Measurements from ENCODE around the gene SMYD3. TPM values are rescaled to one million over a fixed set of nuclear protein-coding genes. Genes with fewer than 3 reads are reported as not detected.

SMYD3 gene
- total and polyA plus RNA-seq, 9 of the 15 experiments (the other 6 are each of a cell fraction or from before 2014, with no cell fraction given): 128 to 440 (median 197) TPM

DNA sequence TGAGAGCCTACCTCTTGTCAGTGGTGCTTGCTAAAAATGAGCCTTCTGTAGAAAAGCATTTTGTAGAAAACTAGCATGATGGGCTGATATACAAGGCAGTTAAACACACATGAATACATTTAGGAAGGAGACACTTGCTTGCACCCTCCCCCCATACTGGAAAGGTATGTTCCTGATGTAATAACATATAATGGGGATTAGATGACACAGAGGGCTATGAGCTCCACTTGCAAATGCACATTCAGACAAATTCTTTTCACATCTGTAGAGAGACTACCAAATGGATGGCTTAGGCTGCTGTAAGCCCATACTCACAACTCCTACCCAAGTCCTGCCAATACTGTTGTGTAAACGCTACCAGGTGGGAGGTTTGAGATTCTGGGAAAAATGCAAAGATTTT is 634.0 kb downstream of the SMYD3 start:
- no TSS peak for BruUV-seq (replicated peaks)
- in situ Hi-C loops (cut with MboI): no loop called here
- H4K20me1 ChIP-seq (replicated peaks; ENCODE audit: control insufficient read depth, insufficient read depth, low read length): no peaks in the 10 kb centered on the region
- peaks cover 10 to 21% of the 10 kb centered on the region in 2 experiments; a peak in 4 of 5 replicates for H3K4me1 ChIP-seq (replicated peaks in 1 of 2; ENCODE audit: control insufficient read depth in 2 of 2, insufficient read depth in 2 of 2, low read length in 2 of 2)
- 88% methylated on average over 1 of the region's 1 CpG for WGBS (ENCODE audit: insufficient coverage, low coverage, missing lambda C conversion rate)
- H3K27ac ChIP-seq (ENCODE audit: extremely low read depth, low read depth, low read length): no peak overlapping the region
- peaks cover 29% of the 10 kb centered on the region; the same call in 2 of the 3 replicates for H3K79me2 ChIP-seq (ENCODE audit: control insufficient read depth, insufficient read depth, low read length)
- H3K9me3 ChIP-seq (replicated peaks; ENCODE audit: control insufficient read depth, insufficient read depth, low read depth, low read length): no peaks in the 10 kb centered on the region
- H3K9me1 ChIP-seq (ENCODE audit: control insufficient read depth, insufficient read depth, low read length): no peaks in the 10 kb centered on the region
- H3K9ac ChIP-seq (ENCODE audit: insufficient read depth in 1 of 2, low read depth in 2 of 2, low read length in 2 of 2): no peak overlapping the region
- H3K4me3 ChIP-seq: no peak overlapping the region
- no peaks in the 10 kb centered on the region for H3K27me3 ChIP-seq (ENCODE audit: control insufficient read depth in 2 of 2, insufficient read depth in 2 of 2, low read length in 2 of 2)
- CTCF ChIA-PET (ENCODE audit: low intra/inter-chr PET ratio): no interaction called here
- intact Hi-C loops (cut with micrococcal nuclease): no loop called here
- H3K4me2 ChIP-seq (ENCODE audit: insufficient read depth, low read length): no peak overlapping the region
- DNase-seq (ENCODE audit: extremely low read depth in 1 of 4, low spot score in 3 of 4): no peak
- no peak for ATAC-seq
- no peak for FAIRE-seq
- POLR2A ChIA-PET: interaction anchor here (1.3 kb wide), 1 partner anchor 9 kb away, joined by 5 read pairs; no protein-coding TSS in a partner anchor
- no peak overlapping the region for H2AFZ ChIP-seq (ENCODE audit: low read depth, low read length)
- H3K36me3 ChIP-seq (ENCODE audit: control insufficient read depth, insufficient read depth, low read length): peaks cover 81% of the 10 kb centered on the region
- no peak for TF ChIP-seq ZKSCAN3 (CRISPR knock-in tag; IDR thresholded peaks at IDR 0.05)
- TF ChIP-seq HOMEZ (CRISPR knock-in tag; IDR thresholded peaks at IDR 0.05): no peak
- no peak for TF ChIP-seq SNAPC5 (CRISPR knock-in tag; IDR thresholded peaks at IDR 0.05)
- no peak for TF ChIP-seq TCF7L2 (IDR thresholded peaks at IDR 0.05; ENCODE audit: low read depth, low read length)
- TF ChIP-seq ZNF277 (CRISPR knock-in tag; IDR thresholded peaks at IDR 0.05; ENCODE audit: borderline replicate concordance): no peak
- TF ChIP-seq SMARCE1 (IDR thresholded peaks at IDR 0.05): no peak
- no peak for TF ChIP-seq SMAD2 (IDR thresholded peaks at IDR 0.05; ENCODE audit: low read depth, low read length)
- no peak for TF ChIP-seq YY1 (IDR thresholded peaks at IDR 0.05; ENCODE audit: borderline replicate concordance in 1 of 3, control insufficient read depth in 1 of 3, extremely low read depth in 1 of 3, insufficient read depth in 3 of 3, insufficient read length in 1 of 3, insufficient replicate concordance in 2 of 3, low read depth in 1 of 3, low read length in 2 of 3)
- no peak for TF ChIP-seq ZBTB17 (CRISPR knock-in tag; IDR thresholded peaks at IDR 0.05)
- no peak for TF ChIP-seq EHMT2 (IDR thresholded peaks at IDR 0.05)
- no peak for TF ChIP-seq ZNF280A (IDR thresholded peaks at IDR 0.05; ENCODE audit: low read depth, partially characterized antibody)
- TF ChIP-seq NR2C1 (IDR thresholded peaks at IDR 0.05): no peak
- TF ChIP-seq NR2C1 (tag; IDR thresholded peaks at IDR 0.05): no peak
- no peak for TF ChIP-seq NFATC3 (IDR thresholded peaks at IDR 0.05)
- TF ChIP-seq ZNF766 (CRISPR knock-in tag; conservative IDR thresholded peaks at IDR 0.05): no peak

Measured in K562 (cell line).